ENCODE results near the gene MYBBP1A.

- TF ChIP-seq POLR2A (IDR thresholded peaks at IDR 0.05) (no peak), EP300 (IDR thresholded peaks at IDR 0.05) (no peak)
- TF ChIP-seq, protein P1, sequence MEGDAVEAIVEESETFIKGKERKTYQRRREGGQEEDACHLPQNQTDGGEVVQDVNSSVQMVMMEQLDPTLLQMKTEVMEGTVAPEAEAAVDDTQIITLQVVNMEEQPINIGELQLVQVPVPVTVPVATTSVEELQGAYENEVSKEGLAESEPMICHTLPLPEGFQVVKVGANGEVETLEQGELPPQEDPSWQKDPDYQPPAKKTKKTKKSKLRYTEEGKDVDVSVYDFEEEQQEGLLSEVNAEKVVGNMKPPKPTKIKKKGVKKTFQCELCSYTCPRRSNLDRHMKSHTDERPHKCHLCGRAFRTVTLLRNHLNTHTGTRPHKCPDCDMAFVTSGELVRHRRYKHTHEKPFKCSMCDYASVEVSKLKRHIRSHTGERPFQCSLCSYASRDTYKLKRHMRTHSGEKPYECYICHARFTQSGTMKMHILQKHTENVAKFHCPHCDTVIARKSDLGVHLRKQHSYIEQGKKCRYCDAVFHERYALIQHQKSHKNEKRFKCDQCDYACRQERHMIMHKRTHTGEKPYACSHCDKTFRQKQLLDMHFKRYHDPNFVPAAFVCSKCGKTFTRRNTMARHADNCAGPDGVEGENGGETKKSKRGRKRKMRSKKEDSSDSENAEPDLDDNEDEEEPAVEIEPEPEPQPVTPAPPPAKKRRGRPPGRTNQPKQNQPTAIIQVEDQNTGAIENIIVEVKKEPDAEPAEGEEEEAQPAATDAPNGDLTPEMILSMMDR (IDR thresholded peaks at IDR 0.05) = no peak
Measured at GRCh38 chr17:4577386-4577993, 22.3 kb upstream of the MYBBP1A start.
